GM18520 (cell line): ENCODE results near the gene SNCA.

Experiments
- ATAC-seq: cut with Tn5 transposase; IDR thresholded peaks from one replicate; pipeline ENCODE4 v1.9.1; 2021; ENCODE audit not compliant: unreplicated experiment

Gene SNCA

DNA sequence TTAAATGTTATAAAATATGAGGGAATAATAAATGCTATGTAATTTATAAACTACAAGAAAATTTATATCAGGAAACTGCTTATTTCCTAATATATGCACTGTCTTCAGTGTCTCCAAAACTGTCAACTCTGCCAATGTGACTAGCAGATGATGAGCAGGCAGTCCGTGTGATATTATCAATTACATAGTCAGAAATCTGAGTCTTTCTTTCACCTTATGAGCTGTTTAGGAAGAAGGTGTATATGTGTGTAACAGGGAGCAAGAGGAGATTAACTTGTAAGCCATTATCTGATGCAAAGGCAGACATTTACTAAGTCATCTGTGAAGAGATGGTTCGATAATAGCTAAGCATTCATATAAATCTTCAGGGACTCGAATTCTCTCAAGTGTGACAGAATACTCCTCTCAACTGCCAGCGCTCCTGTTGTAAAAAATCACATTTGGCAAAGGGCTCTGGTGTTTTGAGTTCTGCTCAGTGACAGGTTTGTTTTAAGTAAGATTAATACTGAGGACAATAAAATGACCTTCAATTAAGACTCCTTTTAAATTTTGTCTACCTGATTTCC lies 79.7 kb downstream of the SNCA start:
- no peak for ATAC-seq

DNA sequence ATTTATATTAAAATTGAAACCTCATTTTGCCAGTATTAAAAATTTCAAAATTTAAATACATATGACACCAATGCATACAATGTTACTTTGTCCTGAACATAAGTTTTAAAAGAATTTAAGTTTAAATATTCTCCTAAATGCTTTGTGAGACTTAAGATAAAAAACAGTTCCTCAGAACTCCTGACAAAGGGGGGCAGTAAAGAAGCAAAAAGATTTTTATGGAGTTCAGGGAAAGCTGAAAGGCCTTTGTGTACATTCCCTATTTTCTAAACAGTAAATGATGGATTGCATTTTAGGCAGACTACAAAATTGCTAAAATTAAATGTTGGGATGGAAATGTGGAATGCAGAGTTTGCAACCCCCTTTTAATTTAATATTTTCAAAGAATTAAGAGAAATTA lies 81.7 kb downstream of the SNCA start:
- no peak for ATAC-seq

DNA sequence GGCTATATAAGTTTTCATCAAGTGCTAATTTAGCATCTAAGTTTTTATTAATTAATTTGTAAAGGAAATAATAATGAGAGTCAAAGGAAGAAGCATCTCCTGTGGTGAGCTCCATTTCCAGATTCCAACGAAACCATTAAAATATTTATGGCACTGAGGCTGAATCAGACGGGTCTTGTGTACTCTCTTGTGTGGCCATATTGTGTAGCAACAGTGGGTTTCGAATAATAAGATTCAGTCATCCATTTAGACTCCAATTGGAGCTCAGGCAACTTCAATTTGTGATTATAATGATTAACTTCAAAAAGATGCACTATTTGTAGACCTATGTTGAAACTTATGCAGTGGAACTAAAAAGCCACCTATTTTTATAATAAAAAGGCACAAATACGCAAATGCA lies 82.4 kb downstream of the SNCA start:
- ATAC-seq: no peak

GRCh38 chr4:89753601-89754066 lies 83.3 kb downstream of the SNCA start:
- ATAC-seq: no peak

DNA sequence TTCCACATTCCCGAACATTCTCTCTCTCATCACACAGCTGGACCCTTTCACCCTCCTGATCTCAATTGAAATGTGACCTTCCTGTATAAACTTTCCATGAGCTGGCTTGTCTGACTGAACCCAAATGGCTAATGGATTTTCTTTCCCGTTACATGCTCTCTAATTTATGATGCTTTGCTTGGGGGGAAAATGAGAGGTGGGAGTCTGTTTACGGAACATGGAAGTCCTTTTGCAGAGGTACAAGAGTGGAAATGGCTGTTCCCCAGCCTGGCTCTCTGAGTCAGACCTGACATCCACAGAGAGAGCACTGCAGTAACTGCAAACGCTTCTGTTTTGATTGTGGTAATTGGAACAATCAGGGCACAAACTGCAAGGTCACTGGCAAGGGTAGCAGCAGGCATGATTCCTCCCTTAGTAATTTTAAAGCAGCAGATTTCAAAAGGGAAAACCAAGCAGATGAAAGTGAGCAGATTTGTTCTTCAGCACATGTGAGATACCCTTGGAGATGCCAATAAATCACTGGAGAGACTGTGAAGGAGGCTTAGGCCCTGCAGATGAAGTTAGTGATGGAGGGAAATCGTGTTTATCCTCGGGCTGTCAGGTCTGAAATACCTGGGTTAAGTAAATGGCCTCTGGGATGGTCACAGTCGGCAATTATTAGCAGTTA lies 83.9 kb downstream of the SNCA start:
- ATAC-seq: no peak

DNA sequence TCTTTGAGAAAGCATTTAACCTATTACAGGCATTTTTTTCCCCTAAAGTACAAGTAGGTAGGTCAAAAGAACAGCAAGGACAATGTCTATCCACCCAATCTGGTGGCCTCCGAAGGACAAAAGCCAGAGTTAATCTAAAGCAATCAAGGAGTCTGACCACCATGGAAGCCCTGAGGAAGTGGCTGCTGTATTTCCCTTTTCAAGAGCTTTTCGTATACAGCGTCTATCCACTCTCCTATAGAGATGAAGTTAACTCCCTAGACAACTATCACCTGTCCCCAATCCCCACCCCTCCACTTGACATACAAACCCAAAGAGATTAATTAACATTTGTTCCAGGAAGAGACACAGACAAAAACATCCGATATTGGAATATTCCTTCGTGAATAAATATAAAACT lies 85.5 kb downstream of the SNCA start:
- ATAC-seq: no peak

DNA sequence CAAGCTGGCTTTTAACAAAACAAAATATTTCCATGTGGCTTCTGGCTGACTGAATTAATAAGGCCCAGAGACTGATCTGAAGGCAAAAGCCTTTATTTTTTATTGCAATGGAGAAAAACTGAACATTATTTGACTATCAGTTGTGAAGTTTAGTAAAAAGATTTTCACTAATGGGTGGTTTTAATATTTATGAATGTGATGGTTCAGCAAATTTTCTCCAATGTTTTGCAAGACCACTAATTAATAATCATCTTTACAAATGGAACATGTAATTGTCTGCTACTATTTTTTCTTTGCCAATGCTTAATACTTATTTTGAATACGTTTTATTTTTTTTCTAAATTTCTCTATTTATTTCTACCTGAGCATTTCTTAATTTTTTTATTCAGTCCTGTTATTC lies 90.6 kb downstream of the SNCA start:
- no peak for ATAC-seq

- no peak for ATAC-seq
Measured at GRCh38 chr4:89745708-89746107, 91.3 kb downstream of the SNCA start.

DNA sequence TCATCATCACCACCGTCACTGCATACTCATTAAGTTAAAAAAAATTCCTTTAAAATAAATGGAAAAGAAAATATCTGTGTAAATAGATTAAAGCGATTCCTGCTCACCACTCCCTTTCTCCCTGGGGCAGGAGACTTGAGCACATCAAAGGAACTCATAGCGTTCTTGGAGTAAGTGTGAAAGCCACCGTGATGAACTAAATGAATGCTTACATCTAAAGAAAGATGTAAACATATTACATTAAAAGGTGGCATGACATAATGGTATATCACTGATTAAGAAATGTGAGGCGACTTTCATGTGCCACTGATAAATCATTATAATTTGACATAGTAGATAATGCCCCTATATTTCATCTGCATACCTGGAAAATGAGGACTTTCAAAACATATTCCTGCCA lies 92.0 kb downstream of the SNCA start:
- no peak for ATAC-seq

- ATAC-seq: no peak
Measured at GRCh38 chr4:89741768-89742167, 95.2 kb downstream of the SNCA start.

GRCh38 chr4:89739311-89739988 lies 97.5 kb downstream of the SNCA start:
- no peak for ATAC-seq

GRCh38 chr4:89737888-89738287 lies 99.1 kb downstream of the SNCA start:
- ATAC-seq: no peak

GRCh38 chr4:89733946-89734345 lies 103.0 kb downstream of the SNCA start:
- ATAC-seq: no peak

- ATAC-seq: no peak
Measured at GRCh38 chr4:89727238-89727637, 109.7 kb downstream of the SNCA start.

DNA sequence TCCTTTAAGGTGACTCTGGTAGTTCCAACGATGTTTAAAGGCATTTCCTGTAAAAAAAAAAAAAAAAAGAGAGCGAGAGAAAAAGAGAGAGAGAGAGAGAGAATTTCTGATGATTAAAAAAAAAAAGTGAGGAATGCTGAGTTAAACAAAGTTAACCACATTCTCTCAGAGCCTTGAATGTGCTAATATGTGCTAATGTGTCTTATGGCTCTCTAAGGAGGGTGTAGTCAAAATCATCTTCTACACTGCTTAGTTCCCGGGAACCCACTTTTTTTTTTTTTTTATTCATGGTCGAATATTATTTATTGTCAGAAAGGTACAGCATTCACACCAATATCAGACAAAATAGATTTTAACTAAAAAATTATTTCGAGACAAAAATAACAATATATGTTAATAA lies 111.7 kb downstream of the SNCA start:
- no peak for ATAC-seq

GRCh38 chr4:89724716-89725115 lies 112.2 kb downstream of the SNCA start:
- ATAC-seq: no peak

DNA sequence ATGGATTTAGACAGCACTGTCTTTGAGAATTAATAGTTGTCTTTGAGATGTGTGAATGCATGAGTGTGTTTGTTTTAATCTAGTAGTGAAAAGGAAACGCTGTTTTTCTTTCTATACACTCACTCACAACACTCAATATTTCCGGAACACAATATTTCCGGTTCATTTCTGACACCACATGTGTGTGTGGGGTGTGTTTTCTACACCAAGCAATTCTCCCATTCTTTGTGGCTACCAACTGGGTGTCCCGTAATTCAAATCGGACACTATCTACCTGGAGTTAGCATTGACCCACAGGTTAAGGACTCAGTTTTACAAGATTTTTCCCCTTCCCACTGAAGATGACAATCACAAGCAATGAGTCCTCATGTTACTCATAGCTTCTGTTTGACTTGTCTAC lies 113.9 kb downstream of the SNCA start:
- ATAC-seq: no peak

DNA sequence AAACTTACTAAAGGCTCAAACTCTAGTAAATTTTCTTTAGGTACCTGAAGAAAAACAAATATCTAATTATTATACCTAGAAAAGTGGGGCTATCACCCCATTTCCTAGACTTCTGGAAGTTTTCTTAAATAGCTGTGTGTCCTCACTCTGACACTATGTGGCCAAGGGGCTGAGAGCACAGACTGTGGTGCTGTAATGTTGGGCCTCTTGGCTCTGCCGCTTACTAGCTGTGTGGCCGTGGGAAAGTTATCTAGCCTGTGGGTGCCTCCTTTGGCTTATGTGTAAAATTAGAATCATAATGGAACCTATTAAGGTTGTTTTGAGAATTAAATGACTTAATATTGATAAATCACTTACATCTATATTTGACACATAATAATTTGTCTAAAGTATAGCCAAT lies 114.4 kb downstream of the SNCA start:
- ATAC-seq: no peak

- ATAC-seq: no peak
Measured at GRCh38 chr4:89720981-89721380, 116.0 kb downstream of the SNCA start.

GRCh38 chr4:89719536-89720090 lies 117.3 kb downstream of the SNCA start:
- ATAC-seq: no peak

DNA sequence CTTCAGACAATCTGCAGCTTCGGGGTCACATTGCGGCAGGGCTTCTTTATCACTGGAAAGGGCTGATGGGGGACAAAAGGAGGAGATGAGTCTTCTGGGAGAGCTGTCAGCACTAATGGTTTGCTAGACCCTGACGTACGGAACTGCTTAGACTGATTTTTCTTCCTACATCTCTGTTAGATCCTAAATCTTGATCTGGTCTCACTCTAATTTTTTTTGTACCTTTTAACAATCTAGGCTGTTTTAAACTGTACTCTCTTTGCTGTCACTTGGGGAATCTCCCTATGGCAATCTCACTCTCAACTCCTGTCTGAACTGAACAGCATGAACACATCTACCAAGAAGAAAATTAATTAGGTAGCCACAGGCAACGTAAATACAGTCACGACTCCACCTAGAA lies 120.1 kb downstream of the SNCA start:
- no peak for ATAC-seq

- no peak for ATAC-seq
Measured at GRCh38 chr4:89715631-89716030, 121.3 kb downstream of the SNCA start.
